ENCODE data around the gene HDAC6. TPM values are rescaled to one million over a fixed set of nuclear protein-coding genes. Genes with fewer than 3 reads are reported as not detected.
A peak's percentile ranks its signal among the peaks of the same experiment; 100 is the strongest.
"Not testable (repeated sequence)": the region's sequence is repeated elsewhere in the genome, so short reads cannot be mapped to it uniquely, and the experiment has no call there.

HDAC6 gene
- total RNA-seq, 3 donors from 2014 or later = 40.2 to 52.1 (median 44.2) TPM

DNA sequence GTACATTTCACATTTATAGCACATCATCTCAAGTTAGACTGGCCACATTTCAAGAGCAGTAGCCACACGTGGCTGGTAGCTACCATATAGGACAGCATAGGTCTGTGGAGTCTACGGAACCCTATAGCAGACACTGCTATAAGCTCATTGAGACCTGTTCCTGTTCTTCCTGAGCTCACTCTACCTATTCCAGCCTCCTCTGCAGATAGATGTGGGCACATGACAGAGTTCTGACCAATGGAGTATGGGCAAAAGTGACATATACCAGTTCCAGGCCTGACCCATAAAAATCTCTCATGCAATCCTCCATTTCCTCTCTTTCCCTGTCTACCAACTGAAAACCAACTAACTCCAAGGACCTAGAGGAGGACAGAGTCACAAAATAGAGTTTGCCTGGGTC lies 3.5 kb upstream of the HDAC6 start:
- ATAC-seq = no peak
- peaks cover 9% of the 10 kb centered on the region for H3K4me1 Mint-ChIP-seq (ENCODE audit: low read depth)
- H3K36me3 Mint-ChIP-seq (ENCODE audit: insufficient read depth) = no peaks in the 10 kb centered on the region
- H3K9me3 Mint-ChIP-seq = no peaks in the 10 kb centered on the region
- no peak overlapping the region for H3K4me3 Mint-ChIP-seq
- DNase-seq = no peak
- H3K27me3 Mint-ChIP-seq (ENCODE audit: low read depth) = no peaks in the 10 kb centered on the region

DNA sequence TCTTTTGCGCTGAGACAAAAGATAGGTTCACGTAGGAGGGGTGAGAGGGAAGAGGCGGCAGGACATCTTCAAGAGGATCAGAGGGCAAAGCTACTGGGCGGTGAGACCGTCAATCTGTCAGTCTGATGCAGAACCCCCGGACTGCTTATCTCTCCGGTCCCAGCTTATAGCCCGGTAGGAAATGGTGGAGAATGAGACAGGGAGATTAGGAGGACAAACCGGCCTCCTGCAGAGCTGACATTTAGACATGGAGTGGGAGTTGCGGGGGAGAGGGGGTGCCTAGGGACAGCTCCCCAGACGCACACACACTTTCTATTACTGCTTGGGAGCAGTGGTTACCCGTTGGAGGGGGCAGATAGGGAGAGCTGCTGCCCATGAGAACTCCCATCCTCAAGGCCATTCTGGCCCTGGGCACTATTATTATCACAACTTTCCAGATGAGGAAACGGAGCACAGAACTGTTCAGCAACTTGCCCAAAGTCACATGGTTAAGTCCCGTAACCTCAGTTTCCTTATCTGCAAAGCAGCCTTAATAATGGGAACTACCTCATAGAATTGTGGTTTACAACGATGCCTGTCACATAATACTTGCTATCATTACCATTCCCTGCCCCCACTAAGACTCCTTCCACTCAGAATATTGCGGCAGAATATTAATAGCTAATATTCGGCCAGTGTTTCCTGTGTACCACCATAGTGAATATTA lies 1.1 kb upstream of the HDAC6 start:
- peaks cover 4% of the 10 kb centered on the region for H3K36me3 Mint-ChIP-seq (ENCODE audit: insufficient read depth)
- H3K27me3 Mint-ChIP-seq (ENCODE audit: low read depth) = no peaks in the 10 kb centered on the region
- no peak for DNase-seq
- peaks cover 10% of the 10 kb centered on the region for H3K4me1 Mint-ChIP-seq (ENCODE audit: low read depth)
- no peaks in the 10 kb centered on the region for H3K9me3 Mint-ChIP-seq
- no peak for ATAC-seq
- peak overlapping the region; percentile 94 for H3K4me3 Mint-ChIP-seq

DNA sequence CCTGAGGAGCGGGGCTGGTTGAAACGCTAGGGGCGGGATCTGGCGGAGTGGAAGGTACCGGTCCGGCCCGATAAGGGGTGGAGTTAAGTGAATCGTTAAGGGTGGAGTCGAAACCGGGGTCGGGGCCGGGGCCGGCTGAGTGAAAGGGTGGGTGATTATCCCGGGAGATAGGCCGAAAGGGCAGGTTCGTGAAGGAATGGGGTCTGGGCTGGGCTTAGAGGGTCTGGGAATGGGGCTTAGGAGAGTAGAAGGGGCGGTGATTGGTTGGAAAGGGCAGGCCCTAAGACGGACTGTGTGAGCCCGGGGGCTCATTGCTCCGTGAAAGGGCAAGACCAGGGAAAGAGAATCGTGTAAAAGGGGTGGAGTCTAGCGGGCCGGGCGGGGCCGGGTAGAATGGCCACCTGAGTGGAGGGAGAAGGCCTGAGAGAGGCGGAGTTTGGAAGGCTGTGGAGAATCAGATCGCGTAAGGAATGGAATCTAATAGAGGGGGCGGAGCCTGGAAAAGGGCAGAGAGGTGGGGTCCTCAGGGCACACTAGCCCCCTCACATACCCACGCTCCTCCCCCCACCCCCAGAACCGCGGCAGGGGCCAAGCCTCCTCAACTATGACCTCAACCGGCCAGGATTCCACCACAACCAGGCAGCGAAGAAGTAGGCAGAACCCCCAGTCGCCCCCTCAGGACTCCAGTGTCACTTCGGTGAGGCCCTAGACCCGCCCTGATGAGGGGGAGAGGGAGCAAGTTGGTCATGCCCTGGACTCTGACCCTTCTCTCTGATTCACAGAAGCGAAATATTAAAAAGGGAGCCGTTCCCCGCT lies 430 bp downstream of the HDAC6 start:
- peak; percentile 35 to 44 for ATAC-seq
- H3K27me3 Mint-ChIP-seq (ENCODE audit: low read depth) = no peaks in the 10 kb centered on the region

DNA sequence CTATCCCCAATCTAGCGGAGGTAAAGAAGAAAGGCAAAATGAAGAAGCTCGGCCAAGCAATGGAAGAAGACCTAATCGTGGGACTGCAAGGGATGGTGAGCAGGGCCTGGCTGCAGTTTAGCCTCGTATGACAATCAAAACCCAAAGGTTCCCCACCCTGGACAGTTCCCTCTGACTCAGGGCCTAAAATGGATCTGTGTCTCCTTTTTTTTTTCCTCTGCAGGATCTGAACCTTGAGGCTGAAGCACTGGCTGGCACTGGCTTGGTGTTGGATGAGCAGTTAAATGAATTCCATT lies 986 bp downstream of the HDAC6 start:
- Mint-ChIP-seq H3K27me3 (ENCODE audit: low read depth) (no peaks in the 10 kb centered on the region), H3K9me3 (no peaks in the 10 kb centered on the region), H3K36me3 (ENCODE audit: insufficient read depth) (peaks cover 5% of the 10 kb centered on the region), H3K4me1 (ENCODE audit: low read depth) (peaks cover 17% of the 10 kb centered on the region), H3K4me3 (peak overlapping the region; percentile 94)
- ATAC-seq (no peak), DNase-seq (no peak)

More for the DNA sequence above, 430 bp downstream of the HDAC6 start:
- peak; percentile 33 for DNase-seq
- no peaks in the 10 kb centered on the region for H3K9me3 Mint-ChIP-seq
- H3K4me1 Mint-ChIP-seq (ENCODE audit: low read depth) = peaks cover 17% of the 10 kb centered on the region
- H3K4me3 Mint-ChIP-seq = peak overlapping the region; percentile 94
- peaks cover 5% of the 10 kb centered on the region for H3K36me3 Mint-ChIP-seq (ENCODE audit: insufficient read depth)

DNA sequence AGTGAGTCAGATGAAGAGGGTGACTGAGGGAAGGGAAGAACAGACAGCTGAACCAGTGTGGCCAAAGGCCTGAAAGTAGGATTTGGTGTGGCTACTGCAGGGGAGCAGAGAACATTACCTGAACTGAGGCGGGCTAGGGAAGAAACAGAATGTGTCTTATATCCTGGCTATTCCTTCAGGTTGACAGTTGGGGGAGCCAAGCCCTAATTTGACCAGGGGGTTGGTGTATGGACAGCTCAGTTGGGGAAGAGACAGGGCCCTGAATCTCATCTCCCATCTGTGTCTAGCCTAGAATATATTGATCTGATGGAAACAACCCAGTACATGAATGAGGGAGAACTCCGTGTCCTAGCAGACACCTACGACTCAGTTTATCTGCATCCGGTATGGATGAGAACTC lies 4.2 kb downstream of the HDAC6 start:
- H3K9me3 Mint-ChIP-seq = no peaks in the 10 kb centered on the region
- peaks cover 11% of the 10 kb centered on the region for H3K4me1 Mint-ChIP-seq (ENCODE audit: low read depth)
- H3K4me3 Mint-ChIP-seq = no peak overlapping the region
- no peak for ATAC-seq
- H3K27me3 Mint-ChIP-seq (ENCODE audit: low read depth) = no peaks in the 10 kb centered on the region
- peaks cover 5% of the 10 kb centered on the region for H3K36me3 Mint-ChIP-seq (ENCODE audit: insufficient read depth)
- no peak for DNase-seq

DNA sequence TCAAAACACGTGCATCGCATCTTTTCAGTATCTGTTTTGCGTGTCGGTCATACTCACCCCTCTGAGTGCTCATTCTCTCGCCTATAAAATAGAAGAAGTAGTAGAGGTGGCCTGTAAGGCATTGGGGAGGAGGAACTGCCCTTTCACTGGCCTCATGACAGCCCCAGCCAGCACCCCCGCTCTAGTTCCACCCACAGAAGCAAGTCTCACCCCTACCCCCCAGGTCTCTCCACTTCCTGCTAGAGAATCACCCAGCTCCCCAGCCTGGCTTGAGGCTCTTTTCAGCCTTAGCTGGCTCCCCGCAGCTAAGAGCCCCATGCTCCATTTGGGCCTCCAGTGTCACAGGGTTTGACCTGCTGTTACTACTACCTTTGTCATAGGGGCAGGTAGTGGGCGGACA lies 11.8 kb downstream of the HDAC6 start:
- no peak overlapping the region for H3K4me3 Mint-ChIP-seq
- no peaks in the 10 kb centered on the region for H3K4me1 Mint-ChIP-seq (ENCODE audit: low read depth)
- peaks cover 13% of the 10 kb centered on the region for H3K36me3 Mint-ChIP-seq (ENCODE audit: insufficient read depth)
- DNase-seq (no peak), ATAC-seq (no peak)
- no peaks in the 10 kb centered on the region for H3K9me3 Mint-ChIP-seq
- H3K27me3 Mint-ChIP-seq (ENCODE audit: low read depth) = no peaks in the 10 kb centered on the region

DNA sequence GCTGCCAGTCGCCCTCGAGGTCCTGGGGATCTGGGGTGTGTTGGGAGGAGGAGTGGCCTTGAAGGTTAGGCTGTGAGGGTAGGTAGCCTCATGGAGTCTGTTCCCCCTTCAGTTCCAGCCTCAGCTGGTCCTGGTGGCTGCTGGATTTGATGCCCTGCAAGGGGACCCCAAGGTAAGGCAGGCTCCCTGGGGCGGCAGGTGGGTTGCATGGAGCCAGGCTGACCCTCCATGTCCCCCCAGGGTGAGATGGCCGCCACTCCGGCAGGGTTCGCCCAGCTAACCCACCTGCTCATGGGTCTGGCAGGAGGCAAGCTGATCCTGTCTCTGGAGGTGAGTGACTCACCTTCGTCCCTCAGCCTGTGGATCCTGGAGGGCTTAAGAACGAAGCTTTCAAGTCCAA lies 12.9 kb downstream of the HDAC6 start:
- H3K9me3 Mint-ChIP-seq = no peaks in the 10 kb centered on the region
- ATAC-seq = no peak
- DNase-seq = no peak
- H3K36me3 Mint-ChIP-seq (ENCODE audit: insufficient read depth) = peaks cover 14% of the 10 kb centered on the region
- no peaks in the 10 kb centered on the region for H3K4me1 Mint-ChIP-seq (ENCODE audit: low read depth)
- no peaks in the 10 kb centered on the region for H3K27me3 Mint-ChIP-seq (ENCODE audit: low read depth)
- H3K4me3 Mint-ChIP-seq = no peak overlapping the region

DNA sequence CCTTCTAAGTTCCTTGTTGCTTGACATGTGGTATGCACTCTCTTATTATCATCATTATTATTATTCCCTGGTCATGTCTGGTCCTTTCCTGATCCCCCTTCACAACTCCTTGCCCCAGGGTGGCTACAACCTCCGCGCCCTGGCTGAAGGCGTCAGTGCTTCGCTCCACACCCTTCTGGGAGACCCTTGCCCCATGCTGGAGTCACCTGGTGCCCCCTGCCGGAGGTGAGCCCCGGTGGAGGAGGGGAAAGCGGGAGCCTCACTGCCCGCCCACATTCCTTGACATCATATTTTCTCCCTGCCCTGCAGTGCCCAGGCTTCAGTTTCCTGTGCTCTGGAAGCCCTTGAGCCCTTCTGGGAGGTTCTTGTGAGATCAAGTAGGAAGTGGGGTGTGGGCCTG lies 13.4 kb downstream of the HDAC6 start:
- no peak for DNase-seq
- no peak for ATAC-seq
- no peak overlapping the region for H3K4me3 Mint-ChIP-seq
- H3K27me3 Mint-ChIP-seq (ENCODE audit: low read depth) = no peaks in the 10 kb centered on the region
- H3K9me3 Mint-ChIP-seq = no peaks in the 10 kb centered on the region
- H3K4me1 Mint-ChIP-seq (ENCODE audit: low read depth) = no peaks in the 10 kb centered on the region
- peaks cover 18% of the 10 kb centered on the region for H3K36me3 Mint-ChIP-seq (ENCODE audit: insufficient read depth)

DNA sequence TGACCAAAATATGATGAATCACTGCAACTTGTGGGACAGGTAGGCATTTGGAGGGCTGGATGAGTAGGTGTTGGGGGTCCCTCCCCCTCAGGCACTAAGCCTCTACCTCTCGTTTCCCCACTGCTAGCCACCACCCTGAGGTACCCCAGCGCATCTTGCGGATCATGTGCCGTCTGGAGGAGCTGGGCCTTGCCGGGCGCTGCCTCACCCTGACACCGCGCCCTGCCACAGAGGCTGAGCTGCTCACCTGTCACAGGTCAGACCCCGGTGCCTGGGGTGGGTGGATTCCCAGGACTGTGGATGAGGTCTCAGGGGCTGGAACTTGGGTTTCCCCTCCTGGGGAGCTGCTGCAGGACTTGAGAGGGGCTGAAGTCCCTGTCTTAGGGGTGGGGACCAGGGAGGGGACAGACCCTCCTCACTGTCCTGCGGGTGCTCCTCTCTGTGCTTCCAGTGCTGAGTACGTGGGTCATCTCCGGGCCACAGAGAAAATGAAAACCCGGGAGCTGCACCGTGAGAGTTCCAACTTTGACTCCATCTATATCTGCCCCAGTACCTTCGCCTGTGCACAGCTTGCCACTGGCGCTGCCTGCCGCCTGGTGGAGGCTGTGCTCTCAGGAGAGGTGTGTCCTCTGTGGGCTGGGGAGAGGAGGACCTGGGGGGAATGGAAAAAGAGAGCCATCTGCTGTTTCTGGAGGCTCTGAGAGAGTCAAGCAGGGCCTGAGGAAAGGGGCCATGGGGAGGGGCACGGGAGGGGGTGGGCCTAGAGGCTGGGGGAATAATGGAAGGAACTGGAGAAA lies 14.3 kb downstream of the HDAC6 start:
- Mint-ChIP-seq H3K4me1 (ENCODE audit: low read depth) (no peaks in the 10 kb centered on the region), H3K9me3 (no peaks in the 10 kb centered on the region), H3K27me3 (ENCODE audit: low read depth) (no peaks in the 10 kb centered on the region), H3K4me3 (no peak overlapping the region), H3K36me3 (ENCODE audit: insufficient read depth) (peaks cover 17% of the 10 kb centered on the region)
- ATAC-seq (no peak), DNase-seq (no peak)

DNA sequence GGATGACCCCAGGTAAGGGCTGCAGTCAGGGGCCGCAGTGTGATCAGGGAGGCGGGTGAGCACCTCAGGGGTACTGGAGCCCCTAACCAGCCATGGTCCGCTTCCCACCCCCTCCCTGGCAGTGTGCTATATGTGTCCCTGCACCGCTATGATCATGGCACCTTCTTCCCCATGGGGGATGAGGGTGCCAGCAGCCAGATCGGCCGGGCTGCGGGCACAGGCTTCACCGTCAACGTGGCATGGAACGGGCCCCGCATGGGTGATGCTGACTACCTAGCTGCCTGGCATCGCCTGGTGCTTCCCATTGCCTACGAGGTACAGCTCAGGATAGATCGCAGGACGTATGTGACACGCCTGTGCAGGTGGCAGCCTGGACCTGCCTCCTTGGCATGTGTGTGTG lies 16.2 kb downstream of the HDAC6 start:
- DNase-seq (no peak), ATAC-seq (no peak)
- Mint-ChIP-seq H3K36me3 (ENCODE audit: insufficient read depth) (peaks cover 13% of the 10 kb centered on the region), H3K27me3 (ENCODE audit: low read depth) (no peaks in the 10 kb centered on the region), H3K4me1 (ENCODE audit: low read depth) (no peaks in the 10 kb centered on the region), H3K9me3 (no peaks in the 10 kb centered on the region), H3K4me3 (no peak overlapping the region)

DNA sequence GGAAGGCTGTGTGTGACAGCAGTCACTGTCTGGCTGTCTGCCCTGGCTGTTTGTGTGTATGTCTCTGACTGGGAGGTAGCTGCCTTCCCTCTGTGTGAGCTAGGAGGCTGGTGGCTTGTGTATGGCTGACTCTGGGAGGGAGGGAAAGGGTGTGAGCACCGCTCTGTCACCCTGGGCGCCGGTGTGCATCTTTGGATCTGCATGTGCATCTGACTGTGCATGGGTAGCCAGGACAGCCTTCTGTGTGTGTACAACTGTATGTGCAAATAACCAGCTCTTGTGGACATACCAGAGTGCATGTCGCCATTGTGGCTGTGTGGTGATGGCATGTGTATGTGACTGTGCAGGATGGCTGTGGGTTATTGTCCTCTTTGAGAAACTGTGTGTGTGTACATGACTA lies 17.0 kb downstream of the HDAC6 start:
- Mint-ChIP-seq H3K27me3 (ENCODE audit: low read depth) (no peaks in the 10 kb centered on the region), H3K9me3 (no peaks in the 10 kb centered on the region), H3K36me3 (ENCODE audit: insufficient read depth) (peaks cover 9% of the 10 kb centered on the region), H3K4me3 (no peak overlapping the region), H3K4me1 (ENCODE audit: low read depth) (no peaks in the 10 kb centered on the region)
- DNase-seq = no peak
- no peak for ATAC-seq

DNA sequence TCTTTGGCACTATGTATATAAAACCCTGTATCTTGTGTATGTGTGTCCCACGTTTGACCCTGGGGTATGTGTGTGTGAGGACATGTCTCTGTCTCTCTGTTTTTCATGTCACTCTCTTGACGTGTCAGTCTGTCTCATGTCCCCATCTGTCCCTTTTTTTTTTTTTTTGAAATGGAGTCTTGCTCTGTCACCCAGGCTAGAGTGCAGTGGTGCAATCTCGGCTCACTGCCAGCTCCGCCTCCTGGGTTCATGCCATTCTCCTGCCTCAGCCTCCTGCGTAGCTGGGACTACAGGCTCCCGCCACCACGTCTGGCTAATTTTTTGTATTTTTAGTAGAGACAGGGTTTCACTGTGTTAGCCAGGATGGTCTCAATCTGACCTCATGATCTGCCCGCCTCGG lies 17.5 kb downstream of the HDAC6 start:
- H3K4me1 Mint-ChIP-seq (ENCODE audit: low read depth); H3K9me3 Mint-ChIP-seq; ATAC-seq: not testable (repeated sequence)

DNA sequence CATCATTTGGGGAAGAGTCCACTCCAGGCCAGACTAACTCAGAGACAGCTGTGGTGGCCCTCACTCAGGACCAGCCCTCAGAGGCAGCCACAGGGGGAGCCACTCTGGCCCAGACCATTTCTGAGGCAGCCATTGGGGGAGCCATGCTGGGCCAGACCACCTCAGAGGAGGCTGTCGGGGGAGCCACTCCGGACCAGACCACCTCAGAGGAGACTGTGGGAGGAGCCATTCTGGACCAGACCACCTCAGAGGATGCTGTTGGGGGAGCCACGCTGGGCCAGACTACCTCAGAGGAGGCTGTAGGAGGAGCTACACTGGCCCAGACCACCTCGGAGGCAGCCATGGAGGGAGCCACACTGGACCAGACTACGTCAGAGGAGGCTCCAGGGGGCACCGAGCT lies 21.2 kb downstream of the HDAC6 start:
- no peak for ATAC-seq
- H3K36me3 Mint-ChIP-seq (ENCODE audit: insufficient read depth) = peaks cover 7% of the 10 kb centered on the region
- H3K9me3 Mint-ChIP-seq = no peaks in the 10 kb centered on the region
- no peak overlapping the region for H3K4me3 Mint-ChIP-seq
- no peak for DNase-seq
- H3K27me3 Mint-ChIP-seq (ENCODE audit: low read depth) = peaks cover 11% of the 10 kb centered on the region
- H3K4me1 Mint-ChIP-seq (ENCODE audit: low read depth) = peaks cover 7% of the 10 kb centered on the region

More for the DNA sequence above, 17.5 kb downstream of the HDAC6 start:
- H3K36me3 Mint-ChIP-seq (ENCODE audit: insufficient read depth); H3K27me3 Mint-ChIP-seq (ENCODE audit: low read depth); H3K4me3 Mint-ChIP-seq; DNase-seq: not testable (repeated sequence)

DNA sequence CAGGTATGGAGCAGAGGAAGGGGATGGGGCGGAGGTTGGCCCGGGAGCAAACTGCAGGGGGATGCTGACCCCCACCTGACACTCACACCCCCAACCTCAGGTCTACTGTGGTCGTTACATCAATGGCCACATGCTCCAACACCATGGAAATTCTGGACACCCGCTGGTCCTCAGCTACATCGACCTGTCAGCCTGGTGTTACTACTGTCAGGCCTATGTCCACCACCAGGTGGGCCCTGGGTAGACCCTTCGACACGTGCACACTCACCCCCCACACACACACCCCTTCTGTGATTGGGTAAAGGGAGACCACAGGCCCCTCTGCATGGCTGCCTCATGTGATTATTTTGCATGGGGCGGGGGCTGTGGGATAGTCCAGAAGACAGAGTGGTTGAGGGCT lies 22.2 kb downstream of the HDAC6 start:
- peaks cover 7% of the 10 kb centered on the region for H3K36me3 Mint-ChIP-seq (ENCODE audit: insufficient read depth)
- H3K4me1 Mint-ChIP-seq (ENCODE audit: low read depth) = peaks cover 7% of the 10 kb centered on the region
- peaks cover 17% of the 10 kb centered on the region for H3K27me3 Mint-ChIP-seq (ENCODE audit: low read depth)
- no peaks in the 10 kb centered on the region for H3K9me3 Mint-ChIP-seq
- no peak overlapping the region for H3K4me3 Mint-ChIP-seq
- ATAC-seq (no peak), DNase-seq (no peak)

Measured in activated T-cell treated with anti-CD3 and anti-CD28 coated beads, Interleukin-2, amount 50 U/mL, for 4 hours (primary cell).